ENCODE data around the gene MAP1B. TPM values are rescaled to one million over a fixed set of nuclear protein-coding genes. Genes with fewer than 3 reads are reported as not detected.

Gene MAP1B
- total RNA-seq, 1 experiment from 2014 or later: 135 TPM

DNA sequence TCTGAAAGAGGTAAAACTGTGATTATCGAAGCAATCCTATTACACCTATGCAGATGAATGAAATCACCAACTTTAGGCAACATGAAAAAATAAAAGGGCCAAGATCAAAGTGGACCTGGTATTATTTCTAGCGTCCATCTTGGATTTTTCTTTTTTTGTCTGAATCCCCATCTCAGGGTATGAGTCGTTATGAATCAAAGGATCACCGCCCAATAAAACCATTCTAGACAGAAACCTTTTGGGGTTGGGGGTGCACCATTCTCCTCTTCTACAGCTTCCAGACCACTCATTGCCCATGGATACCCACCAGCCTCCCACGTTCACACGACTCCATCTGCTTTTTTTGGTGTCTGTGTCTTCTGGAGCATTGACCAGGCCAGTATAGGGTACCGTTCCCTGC is 33.4 kb downstream of the MAP1B start:
- Histone ChIP-seq H3K9me3 (ENCODE audit: low read depth, low read length, poor library complexity, severe bottlenecking) (no peaks in the 10 kb centered on the region), H3K36me3 (ENCODE audit: insufficient read depth, low read length, poor library complexity, severe bottlenecking) (no peaks in the 10 kb centered on the region), H3K4me1 (ENCODE audit: insufficient read depth, low read length, poor library complexity, severe bottlenecking) (peaks cover 58% of the 10 kb centered on the region), H3K27me3 (replicated peaks; ENCODE audit: insufficient read depth, low read depth, low read length, poor library complexity) (no peaks in the 10 kb centered on the region), H3K4me3 (ENCODE audit: low read depth, low read length, poor library complexity, severe bottlenecking) (no peak overlapping the region), H3K27ac (ENCODE audit: low read depth, low read length, poor library complexity, severe bottlenecking) (peak overlapping the region; percentile 43)
- TF ChIP-seq, protein P1, sequence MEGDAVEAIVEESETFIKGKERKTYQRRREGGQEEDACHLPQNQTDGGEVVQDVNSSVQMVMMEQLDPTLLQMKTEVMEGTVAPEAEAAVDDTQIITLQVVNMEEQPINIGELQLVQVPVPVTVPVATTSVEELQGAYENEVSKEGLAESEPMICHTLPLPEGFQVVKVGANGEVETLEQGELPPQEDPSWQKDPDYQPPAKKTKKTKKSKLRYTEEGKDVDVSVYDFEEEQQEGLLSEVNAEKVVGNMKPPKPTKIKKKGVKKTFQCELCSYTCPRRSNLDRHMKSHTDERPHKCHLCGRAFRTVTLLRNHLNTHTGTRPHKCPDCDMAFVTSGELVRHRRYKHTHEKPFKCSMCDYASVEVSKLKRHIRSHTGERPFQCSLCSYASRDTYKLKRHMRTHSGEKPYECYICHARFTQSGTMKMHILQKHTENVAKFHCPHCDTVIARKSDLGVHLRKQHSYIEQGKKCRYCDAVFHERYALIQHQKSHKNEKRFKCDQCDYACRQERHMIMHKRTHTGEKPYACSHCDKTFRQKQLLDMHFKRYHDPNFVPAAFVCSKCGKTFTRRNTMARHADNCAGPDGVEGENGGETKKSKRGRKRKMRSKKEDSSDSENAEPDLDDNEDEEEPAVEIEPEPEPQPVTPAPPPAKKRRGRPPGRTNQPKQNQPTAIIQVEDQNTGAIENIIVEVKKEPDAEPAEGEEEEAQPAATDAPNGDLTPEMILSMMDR (conservative IDR thresholded peaks at IDR 0.05; ENCODE audit: low read depth, low read length): no peak
- no peak for TF ChIP-seq EZH2 (IDR thresholded peaks at IDR 0.05; ENCODE audit: borderline replicate concordance, low read depth, low read length, poor library complexity, severe bottlenecking)
- ChIA-PET CTCF (no interaction called here), POLR2A (ENCODE audit: low non-redundant PET) (no interaction called here)
- intact Hi-C loops (cut with micrococcal nuclease; ENCODE audit: unreplicated experiment): no loop called here
- BruUV-seq (replicated peaks): no TSS peak
- DNase-seq (ENCODE audit: low spot score): no peak

DNA sequence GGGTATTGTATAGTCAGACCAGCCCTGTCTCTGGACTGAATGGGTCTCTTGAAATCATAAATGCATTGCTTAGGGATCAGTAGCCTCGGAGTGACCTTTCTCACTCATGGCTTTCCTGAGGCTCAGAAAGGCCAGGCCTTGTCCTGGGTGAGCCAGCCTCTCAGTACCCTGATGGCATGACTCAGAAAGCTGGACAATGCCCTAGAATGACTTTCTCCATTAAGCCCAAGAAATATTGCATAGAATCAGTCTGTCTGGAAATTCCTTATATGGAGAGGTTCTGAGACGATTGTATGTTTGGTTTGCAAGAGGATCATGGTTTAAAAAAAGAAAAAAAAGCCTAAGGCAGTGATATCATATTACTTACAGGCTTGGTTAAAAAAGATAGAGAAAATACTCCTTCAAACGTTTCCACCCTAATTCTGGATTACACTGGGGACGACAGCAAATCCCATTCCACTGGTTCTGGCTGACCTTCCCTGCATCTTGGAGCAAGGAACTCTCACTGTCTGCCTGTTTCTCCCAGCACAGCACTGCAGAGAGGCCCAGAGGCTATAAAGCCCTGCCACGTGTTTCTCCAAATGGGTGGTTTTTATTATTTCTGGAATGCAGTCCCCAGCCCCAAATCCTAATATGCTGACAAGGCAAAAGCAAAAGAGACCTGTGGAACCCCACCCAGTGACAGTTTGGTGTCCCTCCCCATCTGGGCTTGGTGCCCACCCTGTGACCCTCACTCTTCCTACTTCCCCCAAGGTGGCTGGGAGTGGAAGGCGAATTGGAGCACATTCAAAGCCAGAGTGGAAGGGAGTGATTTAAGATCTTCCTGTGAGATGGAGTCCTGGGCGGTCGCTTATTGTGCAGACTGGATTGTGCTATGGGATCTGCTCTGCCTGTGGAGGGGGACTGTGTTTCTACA is 34.4 kb downstream of the MAP1B start:
- ChIA-PET POLR2A (ENCODE audit: low non-redundant PET) (interaction anchor here (0.7 kb wide), 1 partner anchor 25 kb away, joined by 9 read pairs; no protein-coding TSS in a partner anchor), CTCF (no interaction called here)
- intact Hi-C loops (cut with micrococcal nuclease; ENCODE audit: unreplicated experiment): no loop called here
- Histone ChIP-seq H3K27ac (ENCODE audit: low read depth, low read length, poor library complexity, severe bottlenecking) (peak overlapping the region; percentile 43), H3K9me3 (ENCODE audit: low read depth, low read length, poor library complexity, severe bottlenecking) (no peaks in the 10 kb centered on the region), H3K4me1 (ENCODE audit: insufficient read depth, low read length, poor library complexity, severe bottlenecking) (peaks cover 55% of the 10 kb centered on the region), H3K4me3 (ENCODE audit: low read depth, low read length, poor library complexity, severe bottlenecking) (no peak overlapping the region), H3K36me3 (ENCODE audit: insufficient read depth, low read length, poor library complexity, severe bottlenecking) (no peaks in the 10 kb centered on the region), H3K27me3 (replicated peaks; ENCODE audit: insufficient read depth, low read depth, low read length, poor library complexity) (no peaks in the 10 kb centered on the region)
- TF ChIP-seq EZH2 (IDR thresholded peaks at IDR 0.05; ENCODE audit: borderline replicate concordance, low read depth, low read length, poor library complexity, severe bottlenecking): no peak
- TF ChIP-seq, protein P1 (conservative IDR thresholded peaks at IDR 0.05; ENCODE audit: low read depth, low read length): no peak
- no TSS peak for BruUV-seq (replicated peaks)
- no peak for DNase-seq (ENCODE audit: low spot score)

DNA sequence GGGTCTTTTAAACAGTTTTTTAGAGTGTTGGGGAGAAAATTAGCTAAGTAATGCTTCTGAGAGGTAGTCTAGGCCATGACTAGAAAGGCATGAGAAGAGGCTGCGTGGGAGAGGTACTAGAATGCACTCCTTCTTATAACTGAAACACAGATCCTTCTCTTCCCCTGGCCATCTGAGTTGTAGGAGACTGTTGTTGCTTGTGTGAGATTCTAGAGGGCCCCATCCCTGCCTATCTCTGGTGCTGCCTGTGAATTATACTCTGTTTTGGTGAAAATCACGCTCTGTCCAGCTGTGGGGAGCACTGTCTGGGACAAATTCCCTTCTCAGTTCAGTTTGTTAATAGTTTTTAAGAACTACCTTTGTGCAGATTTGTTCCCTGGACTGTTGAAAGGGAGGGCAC is 37.5 kb downstream of the MAP1B start:
- DNase-seq (ENCODE audit: low spot score): no peak
- H3K36me3 ChIP-seq (ENCODE audit: insufficient read depth, low read length, poor library complexity, severe bottlenecking): no peaks in the 10 kb centered on the region
- BruUV-seq (replicated peaks): no TSS peak
- no peaks in the 10 kb centered on the region for H3K27me3 ChIP-seq (replicated peaks; ENCODE audit: insufficient read depth, low read depth, low read length, poor library complexity)
- CTCF ChIA-PET: no interaction called here
- peaks cover 44% of the 10 kb centered on the region for H3K4me1 ChIP-seq (ENCODE audit: insufficient read depth, low read length, poor library complexity, severe bottlenecking)
- no peak overlapping the region for H3K4me3 ChIP-seq (ENCODE audit: low read depth, low read length, poor library complexity, severe bottlenecking)
- no peaks in the 10 kb centered on the region for H3K9me3 ChIP-seq (ENCODE audit: low read depth, low read length, poor library complexity, severe bottlenecking)
- TF ChIP-seq, protein P1 (conservative IDR thresholded peaks at IDR 0.05; ENCODE audit: low read depth, low read length): no peak
- no peak for TF ChIP-seq EZH2 (IDR thresholded peaks at IDR 0.05; ENCODE audit: borderline replicate concordance, low read depth, low read length, poor library complexity, severe bottlenecking)
- POLR2A ChIA-PET (ENCODE audit: low non-redundant PET): no interaction called here
- H3K27ac ChIP-seq (ENCODE audit: low read depth, low read length, poor library complexity, severe bottlenecking): peak overlapping the region; percentile 60
- intact Hi-C loops (cut with micrococcal nuclease; ENCODE audit: unreplicated experiment): no loop called here
